OCI-LY7 (cell line): ENCODE results near the gene CIT. TPM values are rescaled to one million over a fixed set of nuclear protein-coding genes. Genes with fewer than 3 reads are reported as not detected.

Experiments used
- BruUV-seq: library from RNA; stranded (reverse); fragments of 400-500 nt; replicated peaks from 2 replicates; lab custom pipeline; 2021; lab: Mats Ljungman, UMichigan
- CTCF ChIA-PET: fragments of 300-600 bp; sonication (Branson Sonifier 250); formaldehyde crosslinking; loops from one replicate; lab custom pipeline; 2022; ENCODE audit warnings: antibody characterized with exemption; ENCODE audit not compliant: unreplicated experiment; lab: Charles Lee
- POLR2A ChIA-PET: fragments of 300-600 bp; sonication (Branson Sonifier 250); formaldehyde crosslinking; loops from one replicate; lab custom pipeline; 2022; ENCODE audit warnings: antibody characterized with exemption; lab: Charles Lee
- DNase-seq: peaks from one replicate; pipeline ENCODE4 v3.0.0-alpha.2; 2015; ENCODE audit warnings: low spot score
- H2AFZ ChIP-seq: fragments of 200-600 bp; sonication (generic), shearing (Covaris generic); 2 replicates; pipeline ENCODE4 v1.6.1; 2014; ENCODE audit warnings: mild to moderate bottlenecking, antibody characterized with exemption, low read length, moderate library complexity
- H3K27ac ChIP-seq: fragments of 200-600 bp; sonication (generic); 2 replicates; pipeline ENCODE4 v1.5.1; 2014; ENCODE audit warnings: mixed run types, low read depth, mild to moderate bottlenecking, moderate library complexity, low read length, inconsistent platforms; ENCODE audit not compliant: poor library complexity, severe bottlenecking
- H3K36me3 ChIP-seq: fragments of 200-600 bp; sonication (generic); 2 replicates; pipeline ENCODE4 v1.6.1; 2014; ENCODE audit warnings: mild to moderate bottlenecking, antibody characterized with exemption, low read length, moderate library complexity, mixed read lengths; ENCODE audit not compliant: insufficient read depth
- H3K4me1 ChIP-seq: fragments of 200-600 bp; sonication (generic); 2 replicates; pipeline ENCODE4 v1.5.1; 2014; ENCODE audit warnings: mild to moderate bottlenecking, low read length; ENCODE audit not compliant: insufficient read depth, poor library complexity, severe bottlenecking
- H3K4me2 ChIP-seq: fragments of 200-600 bp; sonication (generic); 2 replicates; pipeline ENCODE4 v1.6.1; 2014; ENCODE audit warnings: mild to moderate bottlenecking, low read length
- H3K4me3 ChIP-seq: fragments of 200-600 bp; sonication (generic); 2 replicates; pipeline ENCODE4 v1.5.1; 2014; ENCODE audit warnings: mild to moderate bottlenecking, low read depth, low read length; ENCODE audit not compliant: poor library complexity, severe bottlenecking
- H3K79me2 ChIP-seq: fragments of 200-600 bp; sonication (generic); 2 replicates; pipeline ENCODE4 v1.6.1; 2016; ENCODE audit warnings: low read depth, mild to moderate bottlenecking, low read length, moderate library complexity, mixed read lengths; ENCODE audit not compliant: insufficient read depth
- H3K9me2 ChIP-seq: fragments of 200-600 bp; sonication (generic); 2 replicates; pipeline ENCODE4 v1.6.1; 2016; ENCODE audit warnings: mild to moderate bottlenecking, low read length, mixed read lengths; ENCODE audit not compliant: insufficient read depth
- H3K9me3 ChIP-seq: fragments of 200-600 bp; sonication (generic); 2 replicates; pipeline ENCODE4 v1.6.1; 2014; ENCODE audit warnings: mild to moderate bottlenecking, mixed run types, low read length, mixed read lengths
- H4K20me1 ChIP-seq: fragments of 200-600 bp; sonication (generic); 2 replicates; pipeline ENCODE4 v1.6.1; 2014; ENCODE audit warnings: mild to moderate bottlenecking, antibody characterized with exemption, low read length, moderate library complexity, mixed read lengths; ENCODE audit not compliant: insufficient read depth
- CTCF ChIP-seq: fragments of 200-600 bp; sonication (generic); conservative IDR thresholded peaks from 2 replicates; pipeline ENCODE4 v1.5.1; 2014; ENCODE audit warnings: mild to moderate bottlenecking, antibody characterized with exemption, low read length, moderate library complexity, mixed read lengths
- EZH2phosphoT487 ChIP-seq: fragments of 200-600 bp; sonication (generic); IDR thresholded peaks from 2 replicates; pipeline ENCODE4 v1.6.1; 2018; ENCODE audit warnings: low read depth, borderline replicate concordance, mild to moderate bottlenecking, mixed run types, antibody characterized with exemption, low read length, moderate library complexity, mixed read lengths
- intact Hi-C: fragments of 100-400 bp; cut with micrococcal nuclease; formaldehyde crosslinking; loops from one replicate; pipeline ENCODE4 v1.10.0; 2022; ENCODE audit not compliant: unreplicated experiment
- total RNA-seq, 2 experiments: library from RNA; depleted of rRNA in 1 of 2; stranded (reverse); fragments of >200 nt in 1 of 2; shearing (Covaris generic) in 1 of 2; gene quantifications; 2 replicates each; pipeline ENCODE4 v1.2.3, GENCODE V29; 2014 to 2022

The CIT gene
- total RNA-seq, 2 experiments from 2014 or later = 33.4 to 90.1 TPM

GRCh38 chr12:119714614-119715267 is 162.4 kb downstream of the CIT start:
- Histone ChIP-seq H3K4me1 (no peaks in the 10 kb centered on the region), H4K20me1 (no peaks in the 10 kb centered on the region), H3K9me3 (no peaks in the 10 kb centered on the region), H3K79me2 (no peaks in the 10 kb centered on the region), H3K4me3 (no peak overlapping the region), H3K27ac (no peak overlapping the region), H3K4me2 (no peak overlapping the region), H3K9me2 (no peaks in the 10 kb centered on the region), H3K36me3 (peaks cover 88% of the 10 kb centered on the region), H2AFZ (no peak overlapping the region)
- no peak for DNase-seq
- no TSS peak for BruUV-seq
- intact Hi-C loops = no loop called here
- no peak for TF ChIP-seq CTCF
- TF ChIP-seq EZH2phosphoT487 = no peak
- POLR2A ChIA-PET = no interaction called here
- CTCF ChIA-PET = no interaction called here

GRCh38 chr12:119713551-119714031 is 163.5 kb downstream of the CIT start:
- Histone ChIP-seq H3K27ac (no peak overlapping the region), H2AFZ (no peak overlapping the region), H4K20me1 (no peaks in the 10 kb centered on the region), H3K9me2 (no peaks in the 10 kb centered on the region), H3K4me1 (no peaks in the 10 kb centered on the region), H3K9me3 (no peaks in the 10 kb centered on the region), H3K79me2 (no peaks in the 10 kb centered on the region), H3K36me3 (peaks cover 88% of the 10 kb centered on the region), H3K4me2 (no peak overlapping the region), H3K4me3 (no peak overlapping the region)
- CTCF ChIA-PET = no interaction called here
- DNase-seq = no peak
- intact Hi-C loops = no loop called here
- BruUV-seq = no TSS peak
- POLR2A ChIA-PET = no interaction called here
- TF ChIP-seq EZH2phosphoT487 (no peak), CTCF (no peak)

GRCh38 chr12:119712721-119713120 is 164.4 kb downstream of the CIT start:
- DNase-seq = no peak

More at GRCh38 chr12:119712721-119713120, 164.4 kb downstream of the CIT start:
- ChIA-PET POLR2A (no interaction called here), CTCF (no interaction called here)
- Histone ChIP-seq H3K4me2 (no peak overlapping the region), H3K9me2 (no peaks in the 10 kb centered on the region), H3K9me3 (no peaks in the 10 kb centered on the region), H4K20me1 (no peaks in the 10 kb centered on the region), H3K36me3 (peaks cover 89% of the 10 kb centered on the region), H3K4me1 (no peaks in the 10 kb centered on the region), H3K79me2 (no peaks in the 10 kb centered on the region), H2AFZ (no peak overlapping the region), H3K4me3 (no peak overlapping the region), H3K27ac (no peak overlapping the region)
- no TSS peak for BruUV-seq
- intact Hi-C loops = no loop called here
- TF ChIP-seq EZH2phosphoT487 (no peak), CTCF (no peak)
